Tibial nerve (tissue), 3 donors: ENCODE measurements around the gene TNFRSF19.

Experiments used
- CTCF ChIP-seq, 5 experiments: fragments of 200-600 bp in 3 of 5; fragments of 450-650 bp in 2 of 5; sonication (generic) in 3 of 5; IDR thresholded peaks; one replicate each; pipeline ENCODE4 v1.5.1; 2016 to 2019; ENCODE audit warnings: antibody characterized with exemption in 5 of 5, mild to moderate bottlenecking in 3 of 5, moderate library complexity in 2 of 5
- POLR2A ChIP-seq, 2 donors: fragments of 450-650 bp; IDR thresholded peaks; one replicate each; pipeline ENCODE4 v1.6.1; 2017; ENCODE audit warnings: antibody characterized with exemption in 2 of 2, mild to moderate bottlenecking in 2 of 2, moderate library complexity in 2 of 2

- no peak for TF ChIP-seq CTCF (IDR thresholded peaks at IDR 0.05)
- TF ChIP-seq POLR2A (IDR thresholded peaks at IDR 0.05) = no peak
Observed at GRCh38 chr13:23688336-23688735, 118.1 kb downstream of the TNFRSF19 start.
